8988T (cell line): ENCODE data around the gene DOCK8.
A peak's percentile ranks its signal among the peaks of the same experiment; 100 is the strongest.
"Not testable (repeated sequence)": the region's sequence is repeated elsewhere in the genome, so short reads cannot be mapped to it uniquely, and the experiment has no call there.

Experiments
- DNase-seq: peaks from one replicate; pipeline ENCODE4 v3.0.0; 2011

The DOCK8 gene

DNA sequence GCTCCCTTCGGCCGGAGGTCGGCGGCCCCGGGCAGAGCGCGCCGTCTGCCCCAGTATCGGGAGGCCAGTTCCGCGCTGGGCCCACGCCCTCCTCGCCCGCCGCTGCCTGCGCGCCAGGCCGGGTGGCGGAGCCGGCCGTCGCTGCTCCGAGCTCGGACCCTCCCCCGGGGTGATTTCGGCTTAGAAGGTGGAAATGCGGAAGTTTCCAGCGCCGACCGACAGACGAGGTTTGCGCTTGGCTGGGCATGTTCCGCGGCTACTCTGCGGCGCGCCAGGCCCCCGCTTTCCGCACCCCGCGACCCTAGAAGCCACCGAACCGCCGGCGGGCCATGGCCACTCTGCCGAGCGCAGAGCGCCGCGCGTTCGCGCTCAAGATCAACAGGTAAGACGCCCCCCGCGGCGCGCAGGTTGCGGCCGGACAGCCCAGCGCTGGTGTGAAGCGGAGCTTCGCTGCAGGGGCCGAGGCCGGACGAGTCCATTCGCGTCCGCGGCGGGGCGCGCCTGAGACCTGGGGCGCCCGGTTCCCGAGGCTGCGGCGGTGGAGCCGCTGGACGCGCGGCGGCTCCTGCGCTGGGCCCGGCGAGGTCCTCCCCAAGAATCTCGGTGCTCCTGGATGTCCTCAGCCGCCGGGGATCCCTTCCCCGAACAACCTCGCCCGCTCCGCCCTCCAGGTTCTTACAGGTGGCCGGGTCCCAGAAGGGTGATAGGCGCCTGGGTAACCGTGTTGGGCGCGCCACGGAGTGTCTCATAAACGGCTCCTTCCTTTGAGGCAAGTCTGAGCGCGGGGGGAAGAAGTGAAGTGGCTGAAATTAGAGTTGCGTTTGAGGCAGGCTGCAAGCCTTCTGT is at the start of gene DOCK8:
Gene DOCK8 (plus strand): TSS at position 218 of the 846 bp plus-strand sequence. CDS start 112 bp downstream, at position 330.
- DNase-seq, result peak; percentile 48

DNA sequence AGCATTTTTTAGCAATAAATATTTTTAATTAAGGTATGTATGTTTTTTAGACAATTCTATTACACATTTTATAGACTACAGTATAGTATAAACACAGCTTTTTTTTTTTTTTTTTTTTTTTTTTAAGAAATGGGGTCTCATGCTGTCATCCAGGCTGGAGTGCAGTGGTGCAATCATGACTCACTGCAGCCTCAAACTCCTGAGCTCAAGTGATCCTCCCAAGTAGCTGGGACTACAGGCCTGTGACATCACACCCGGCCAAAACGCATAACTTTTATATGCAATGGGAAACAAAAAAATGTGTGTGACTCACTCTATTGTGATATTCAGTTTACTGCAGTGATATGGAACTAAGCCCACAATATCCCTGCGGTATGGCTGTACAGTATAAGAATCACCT is 44.9 kb upstream of the DOCK8 start:
- not testable (repeated sequence) for DNase-seq

DNA sequence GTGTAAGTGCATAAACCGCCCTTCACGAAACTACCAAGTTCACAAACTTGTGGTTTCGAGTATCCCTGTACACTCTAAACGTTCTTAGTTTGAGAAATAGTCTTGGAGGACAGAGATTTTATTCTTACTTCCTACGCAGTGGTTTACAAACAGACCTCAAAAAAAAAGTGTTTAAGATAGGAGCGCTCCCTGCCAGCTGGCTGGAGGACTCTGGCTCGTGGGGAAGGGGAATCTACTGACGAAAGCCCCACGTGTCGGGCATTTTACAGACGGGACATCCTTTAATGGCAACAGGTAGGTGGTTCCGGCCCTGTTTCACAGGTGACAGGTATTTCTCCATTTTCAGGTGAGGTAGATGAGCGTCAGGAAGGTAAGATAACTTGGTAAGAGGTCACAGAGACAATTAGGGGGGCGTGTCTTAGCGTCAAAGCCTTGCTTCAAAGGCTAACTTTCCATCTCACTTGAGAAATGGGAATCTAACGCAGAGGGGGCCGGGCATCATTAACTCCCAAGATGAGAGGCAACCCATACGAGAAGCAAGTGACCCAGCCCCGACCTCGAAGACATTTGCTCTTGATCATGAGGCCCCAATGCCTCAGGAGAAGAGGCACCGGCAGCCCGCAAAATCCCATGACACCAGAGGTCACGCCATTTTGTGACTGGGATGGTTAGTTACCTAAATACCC is 36.4 kb upstream of the DOCK8 start:
- DNase-seq, result not testable (repeated sequence)

DNA sequence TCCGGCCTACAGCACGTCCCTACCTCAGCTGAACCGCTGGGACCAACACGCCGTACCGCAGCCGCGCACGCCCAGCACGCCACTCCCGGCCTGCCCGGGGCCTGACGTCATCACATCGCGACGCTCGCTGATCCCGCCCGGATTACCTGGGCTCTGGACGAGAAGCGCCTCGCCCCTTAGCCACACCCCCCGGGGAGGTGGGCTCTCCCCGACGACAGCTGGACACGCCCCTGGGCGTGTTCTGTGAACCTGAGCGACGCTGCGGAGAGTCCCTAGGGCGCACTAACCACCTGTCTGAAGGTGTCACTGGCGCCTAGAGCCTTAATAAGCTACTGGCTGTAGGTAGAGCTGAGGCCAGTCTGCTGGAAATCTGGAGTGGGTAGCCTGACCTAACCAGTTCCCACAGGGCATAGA is 35.7 kb upstream of the DOCK8 start, which contains the start of gene ZNG1A:
Gene ZNG1A (minus strand): TSS at position 87 of the 414 bp plus-strand sequence. CDS start 87 bp downstream, outside the sequence.
- DNase-seq, result not testable (repeated sequence)

DNA sequence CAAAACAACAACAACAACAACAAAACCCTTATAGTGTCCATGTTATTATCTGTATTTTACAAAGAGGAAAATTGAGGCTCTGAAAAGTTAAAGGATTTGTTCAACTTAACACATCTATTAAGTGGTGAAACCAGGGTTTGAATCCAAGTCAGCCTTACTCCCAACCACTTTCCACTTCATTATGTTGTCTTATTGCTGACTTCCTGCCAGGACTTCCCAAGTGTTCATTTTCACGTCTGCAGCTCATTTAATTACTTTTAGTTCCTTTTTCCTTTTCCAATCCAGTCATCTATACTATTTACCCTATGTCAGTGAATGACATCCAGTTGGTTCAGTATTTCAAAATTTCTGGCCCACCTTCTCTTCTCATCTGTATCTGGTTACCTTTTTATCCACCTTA is 15.1 kb upstream of the DOCK8 start:
- not testable (repeated sequence) for DNase-seq

DNA sequence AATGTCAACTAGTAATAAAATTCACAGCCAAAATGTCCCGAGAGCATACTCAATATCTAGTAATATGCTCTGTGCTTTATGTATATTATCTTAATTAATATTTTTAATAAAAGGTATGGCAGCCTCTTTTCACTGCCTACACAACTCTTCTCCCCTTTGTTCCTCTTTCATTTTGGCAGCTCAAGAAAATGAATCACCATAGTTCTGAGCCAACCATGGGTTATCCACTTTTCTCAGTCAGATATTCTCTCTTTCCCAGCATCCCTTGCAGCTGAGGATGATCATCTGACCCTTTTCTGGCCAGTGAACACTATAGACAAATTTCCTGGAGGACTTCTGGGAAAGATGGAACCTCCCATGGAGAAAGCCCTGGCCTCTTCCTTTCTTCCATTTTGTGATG is 8.2 kb upstream of the DOCK8 start:
- DNase-seq, result no peak

DNA sequence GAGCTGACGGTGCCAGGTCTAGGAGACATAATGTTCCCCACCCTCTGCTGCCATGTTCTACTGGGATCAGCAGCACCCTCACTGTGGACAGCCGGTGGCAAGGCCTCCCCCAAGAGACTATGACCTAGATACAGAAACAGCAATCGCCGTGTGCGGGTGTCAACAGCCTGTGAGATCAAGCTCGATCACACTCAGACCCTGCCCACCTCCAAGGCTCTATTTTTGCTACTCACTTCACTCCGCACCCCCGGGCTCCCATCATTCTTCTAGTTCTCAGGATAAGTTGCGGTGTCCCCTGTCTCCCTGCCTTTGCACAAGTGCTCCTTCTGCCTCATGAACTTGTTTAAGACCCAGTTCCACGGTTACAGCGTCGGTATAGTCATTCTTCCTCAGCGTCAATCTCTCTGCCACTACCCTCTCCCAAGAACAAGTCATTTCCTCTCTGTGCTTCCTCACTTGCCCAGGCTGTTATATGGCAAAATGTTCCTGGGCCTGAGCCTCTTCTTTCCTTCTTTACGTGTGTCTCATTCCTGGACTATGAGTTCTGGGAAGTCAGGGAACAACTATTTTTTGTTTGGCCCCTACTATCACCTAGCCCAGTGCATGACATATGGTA is 5.4 kb upstream of the DOCK8 start:
- DNase-seq, result no peak

DNA sequence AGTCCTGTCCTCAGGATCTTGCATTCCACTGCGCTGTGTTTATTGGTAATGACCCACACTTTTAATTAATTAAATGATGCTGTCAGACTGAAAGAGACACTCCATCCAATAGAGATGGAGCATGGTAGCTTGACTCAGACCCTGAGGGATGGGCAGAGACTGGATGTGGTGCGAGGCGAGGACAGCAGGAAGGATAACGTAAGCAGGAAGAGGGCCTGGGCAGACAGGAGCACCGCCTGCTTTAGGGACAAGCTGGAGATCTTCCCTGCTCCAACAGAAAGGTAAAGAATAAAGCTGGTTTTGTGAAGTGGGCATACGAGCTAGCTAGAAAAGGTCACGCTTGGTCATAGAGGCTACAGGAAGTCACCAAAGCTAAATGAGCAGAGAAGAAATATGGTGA is 3.6 kb upstream of the DOCK8 start:
- no peak for DNase-seq

DNA sequence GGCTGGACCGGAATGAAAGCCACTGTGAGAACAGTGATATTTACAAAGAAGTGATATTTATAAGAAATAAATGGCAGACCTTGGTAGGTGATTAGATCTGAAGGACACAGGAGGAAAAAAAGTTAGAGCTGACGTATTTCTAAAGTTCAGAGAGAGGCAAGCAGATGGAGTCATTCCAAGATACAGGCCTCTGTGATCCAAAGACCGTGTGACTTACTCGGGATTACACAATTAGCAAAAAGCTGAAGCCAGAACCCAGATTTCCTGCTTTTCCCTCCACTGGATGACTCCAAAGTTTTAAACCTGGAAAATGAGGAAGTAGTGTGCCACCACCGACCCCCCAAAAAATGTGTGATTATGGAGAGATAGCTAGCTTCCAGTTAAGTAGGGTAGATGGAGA is 3.1 kb upstream of the DOCK8 start:
- no peak for DNase-seq

DNA sequence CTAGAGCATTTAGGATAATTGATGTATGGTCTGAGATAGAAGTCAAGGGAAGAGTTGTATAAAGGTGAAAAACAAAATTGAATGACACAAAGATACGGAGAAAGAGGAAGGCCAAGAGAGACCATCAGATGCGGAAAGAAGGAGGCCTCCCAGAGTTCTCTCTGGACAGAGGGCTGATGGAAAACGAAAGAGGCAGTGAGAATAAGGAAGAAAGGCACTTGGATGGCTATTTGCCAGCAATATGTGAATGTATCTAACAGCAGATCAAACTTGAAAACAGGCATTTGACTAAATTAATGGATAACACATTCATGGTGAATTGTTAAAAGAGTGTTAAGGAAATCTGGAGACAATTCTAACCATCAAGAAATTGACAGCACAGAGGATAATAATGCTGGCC is 2.4 kb upstream of the DOCK8 start:
- DNase-seq, result no peak

DNA sequence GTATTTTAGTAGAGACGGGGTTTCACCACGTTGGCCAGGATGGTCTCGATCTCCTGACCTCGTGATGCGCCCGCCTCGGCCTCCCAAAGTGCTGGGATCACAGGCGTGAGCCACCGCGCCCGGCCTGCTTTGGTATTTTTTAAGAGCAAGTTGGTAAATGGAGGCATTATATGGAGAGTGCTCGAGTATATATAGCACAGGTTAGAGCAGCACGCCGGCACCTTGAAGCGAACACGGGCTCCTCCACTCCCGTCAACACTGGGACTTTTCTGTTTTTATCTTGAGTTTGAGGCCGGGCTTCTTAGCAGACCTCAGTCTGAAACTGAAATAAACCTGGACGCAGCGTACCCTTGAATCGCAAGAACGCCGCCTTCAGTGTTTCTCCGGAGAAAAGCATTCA is 764 bp upstream of the DOCK8 start:
- DNase-seq, result not testable (repeated sequence)

DNA sequence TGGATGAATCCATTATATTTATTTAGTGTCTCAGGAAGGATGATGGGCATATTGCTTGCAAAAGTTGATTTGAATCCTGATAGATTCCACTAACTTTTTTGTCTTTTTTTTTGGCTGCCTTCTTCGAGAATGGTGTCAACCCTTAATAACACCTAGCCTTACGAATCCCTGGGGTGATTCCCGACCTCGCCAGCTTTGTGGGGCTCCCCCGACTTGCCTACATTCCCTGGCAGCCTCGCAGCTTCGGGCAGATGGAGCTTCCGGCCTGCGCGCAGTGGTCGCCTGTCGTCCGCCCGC is 366 bp upstream of the DOCK8 start:
- DNase-seq, result no peak

DNA sequence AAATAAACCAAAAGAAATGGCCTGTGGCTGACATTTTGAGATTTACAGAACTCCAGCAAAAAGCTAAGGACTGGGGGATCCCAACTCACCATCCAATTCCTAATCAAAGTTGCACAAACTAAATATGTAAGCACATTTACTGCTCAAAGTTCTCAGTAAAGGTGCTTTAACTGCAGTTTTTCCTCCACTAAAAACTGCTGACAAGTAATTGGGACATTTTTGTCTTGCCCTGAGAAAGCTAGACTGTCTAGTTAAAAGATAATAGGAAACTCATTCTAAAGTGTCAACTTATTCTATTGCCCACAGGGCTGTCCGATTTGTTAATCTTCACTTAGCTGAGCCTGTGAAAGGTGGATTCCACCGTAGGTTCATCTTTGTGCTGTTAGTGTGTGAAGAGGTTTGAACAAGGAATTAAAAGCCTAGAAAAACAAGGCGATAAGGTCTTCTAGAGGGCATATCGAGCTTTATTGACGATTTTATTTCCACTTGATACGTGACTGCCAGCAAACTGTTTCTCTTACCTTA is 1.0 kb downstream of the DOCK8 start:
- no peak for DNase-seq

DNA sequence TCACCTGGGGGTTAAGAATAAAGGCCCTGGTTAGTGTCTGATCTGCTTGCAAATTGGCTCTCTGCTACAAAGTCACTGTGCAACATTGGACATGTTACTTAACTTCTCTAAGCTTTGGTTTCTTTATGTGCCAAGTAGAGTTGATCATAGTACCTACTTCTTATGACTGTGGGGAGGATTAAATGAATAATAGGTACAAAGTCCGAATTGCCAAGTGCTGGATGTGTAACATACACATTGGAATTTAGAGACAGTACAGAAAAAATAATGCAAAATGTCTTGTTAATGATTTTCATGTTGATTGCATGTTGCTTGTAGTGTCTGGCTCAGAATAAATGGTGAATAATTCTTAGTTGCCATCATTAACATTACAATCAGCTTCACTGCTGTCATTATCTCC is 2.2 kb downstream of the DOCK8 start:
- no peak for DNase-seq

DNA sequence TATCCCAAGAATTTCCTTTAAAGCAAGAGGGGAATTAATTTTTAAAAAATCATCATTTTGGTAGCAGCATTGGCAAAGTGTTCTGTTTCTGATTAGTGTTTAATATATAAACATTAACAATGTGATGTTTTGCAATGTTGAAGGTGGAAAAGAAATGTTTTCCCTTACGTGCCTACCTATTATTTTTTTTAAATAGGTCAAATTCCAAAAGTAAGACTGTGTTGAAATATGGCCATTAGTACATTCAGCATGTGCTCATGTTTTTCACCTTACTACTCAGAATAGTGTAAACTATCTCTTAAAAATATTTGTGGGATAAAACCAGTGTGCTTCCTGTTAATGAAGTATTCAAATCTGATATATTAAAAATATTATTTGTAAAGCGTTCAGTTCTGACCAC is 3.3 kb downstream of the DOCK8 start:
- no peak for DNase-seq

DNA sequence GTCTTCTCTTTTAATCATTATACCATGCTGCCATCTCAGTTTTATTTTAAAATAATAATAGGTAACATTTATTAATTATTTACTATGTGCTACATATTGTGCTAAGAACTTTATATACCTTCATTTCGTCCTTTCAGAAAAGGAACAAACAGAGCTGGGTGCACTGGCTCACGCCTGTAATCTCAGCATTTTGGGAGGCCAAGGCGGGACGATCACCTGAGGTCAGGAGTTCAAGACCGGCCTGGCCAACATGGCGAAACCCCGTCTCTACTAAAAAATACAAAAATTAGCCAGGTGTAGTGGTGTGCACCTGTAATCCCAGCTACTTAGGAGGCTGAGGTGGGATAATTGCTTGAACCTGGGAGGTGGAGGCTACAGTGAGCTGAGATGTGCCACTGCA is 4.4 kb downstream of the DOCK8 start:
- not testable (repeated sequence) for DNase-seq

DNA sequence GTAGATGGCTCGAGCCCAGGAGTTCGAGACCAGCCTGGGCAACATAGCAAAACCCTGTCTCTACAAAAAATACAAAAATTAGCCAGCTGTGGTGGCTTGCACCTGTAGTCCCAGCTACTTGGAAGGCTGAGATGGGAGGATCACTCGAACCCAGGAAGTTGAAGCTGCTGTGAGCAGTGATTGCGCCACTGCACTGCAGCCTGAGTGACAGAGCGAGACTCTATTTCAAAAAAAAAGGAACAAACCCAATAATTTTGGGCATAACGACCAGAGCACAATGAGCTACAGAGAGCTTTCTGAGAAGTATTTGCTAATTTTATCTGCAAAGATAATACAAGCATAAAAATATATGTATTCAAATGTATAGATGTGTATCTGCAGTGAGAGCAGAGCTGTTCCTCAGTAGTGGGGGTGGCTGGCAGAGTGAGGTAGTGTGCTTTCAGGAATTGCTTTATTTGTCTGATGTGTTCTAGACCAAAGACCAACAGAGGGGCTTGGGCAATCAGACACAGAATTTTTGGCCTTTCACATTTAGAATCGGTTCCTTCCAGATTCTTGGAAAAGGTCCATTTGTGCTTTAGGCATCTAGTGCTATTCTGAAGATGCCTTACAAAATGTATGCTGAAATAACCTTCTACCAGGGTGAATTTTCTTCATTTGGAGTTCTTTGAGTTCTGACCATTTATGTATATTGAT is 5.2 kb downstream of the DOCK8 start:
- DNase-seq, result no peak

DNA sequence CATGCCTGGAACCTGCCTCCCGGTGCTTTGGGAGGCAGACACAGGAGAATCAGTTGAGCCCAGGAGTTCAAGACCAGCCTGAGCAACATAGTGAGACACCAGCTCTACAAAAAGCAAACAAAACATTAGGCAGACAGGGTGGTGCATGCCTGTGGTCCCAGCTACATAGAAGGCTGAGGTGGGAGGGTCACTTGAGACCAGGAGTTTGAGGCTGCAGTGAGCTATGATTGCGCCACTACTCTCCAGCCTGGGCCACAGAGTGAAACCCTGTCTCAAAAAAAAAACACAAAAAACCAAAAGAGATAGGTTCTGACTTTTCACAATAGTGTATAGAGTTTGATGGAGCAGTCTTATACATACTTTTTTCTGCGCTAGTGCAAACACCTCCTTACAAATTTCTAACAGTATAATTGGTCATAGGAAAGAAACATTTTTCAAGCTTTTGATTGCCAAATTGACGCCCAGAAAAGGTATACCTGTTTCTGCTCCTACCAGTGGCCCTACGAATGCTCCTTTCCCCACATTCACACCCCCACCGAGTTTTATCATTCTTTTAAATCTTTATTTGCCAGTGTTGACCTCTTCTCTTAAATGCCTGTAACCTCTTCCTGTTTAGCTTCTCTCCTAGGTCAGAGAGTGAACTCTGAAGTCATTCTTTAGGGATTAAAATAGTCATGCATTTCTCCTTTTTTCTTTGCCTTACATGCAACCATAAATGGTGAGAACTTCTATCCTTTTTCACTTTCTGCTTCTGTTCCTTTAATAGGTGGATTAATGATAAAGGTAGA is 7.5 kb downstream of the DOCK8 start:
- DNase-seq, result no peak

DNA sequence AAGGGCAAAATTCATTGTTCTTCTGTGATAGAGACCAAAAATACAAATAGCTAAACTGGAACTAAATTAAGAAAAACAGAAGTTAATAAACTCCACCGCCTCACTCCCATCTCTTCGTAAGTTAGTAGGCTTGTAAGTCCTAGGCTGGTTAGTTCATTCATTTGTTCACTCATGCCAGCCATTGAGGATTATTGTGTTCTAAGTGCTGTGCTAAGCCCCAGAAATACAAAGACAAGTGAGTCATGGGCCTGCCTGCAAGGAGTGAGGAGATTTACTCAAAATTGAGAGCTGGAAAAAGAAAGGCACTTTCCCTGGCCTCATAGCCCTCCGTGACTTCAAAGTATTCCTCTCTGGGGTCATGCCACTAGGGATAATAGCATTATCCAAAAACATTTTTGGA is 8.5 kb downstream of the DOCK8 start:
- DNase-seq, result no peak

DNA sequence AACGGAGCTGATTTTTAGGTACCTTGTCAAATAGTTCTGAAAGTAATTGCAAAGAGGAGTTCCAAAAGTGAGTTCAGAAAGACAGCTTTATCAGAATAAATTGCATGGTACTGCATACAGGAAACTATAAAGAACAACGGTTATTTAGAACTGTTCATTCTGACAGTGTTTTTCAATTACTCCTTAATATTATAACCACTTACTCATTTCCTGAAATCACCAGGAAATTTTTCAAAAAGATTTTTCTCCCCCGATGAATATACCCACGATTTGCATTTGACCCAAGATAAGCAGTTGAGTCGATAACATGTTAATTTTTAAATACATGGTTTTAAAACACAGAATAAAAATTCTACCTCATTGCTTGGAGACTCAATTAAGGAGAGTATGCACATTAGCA is 9.4 kb downstream of the DOCK8 start:
- no peak for DNase-seq

DNA sequence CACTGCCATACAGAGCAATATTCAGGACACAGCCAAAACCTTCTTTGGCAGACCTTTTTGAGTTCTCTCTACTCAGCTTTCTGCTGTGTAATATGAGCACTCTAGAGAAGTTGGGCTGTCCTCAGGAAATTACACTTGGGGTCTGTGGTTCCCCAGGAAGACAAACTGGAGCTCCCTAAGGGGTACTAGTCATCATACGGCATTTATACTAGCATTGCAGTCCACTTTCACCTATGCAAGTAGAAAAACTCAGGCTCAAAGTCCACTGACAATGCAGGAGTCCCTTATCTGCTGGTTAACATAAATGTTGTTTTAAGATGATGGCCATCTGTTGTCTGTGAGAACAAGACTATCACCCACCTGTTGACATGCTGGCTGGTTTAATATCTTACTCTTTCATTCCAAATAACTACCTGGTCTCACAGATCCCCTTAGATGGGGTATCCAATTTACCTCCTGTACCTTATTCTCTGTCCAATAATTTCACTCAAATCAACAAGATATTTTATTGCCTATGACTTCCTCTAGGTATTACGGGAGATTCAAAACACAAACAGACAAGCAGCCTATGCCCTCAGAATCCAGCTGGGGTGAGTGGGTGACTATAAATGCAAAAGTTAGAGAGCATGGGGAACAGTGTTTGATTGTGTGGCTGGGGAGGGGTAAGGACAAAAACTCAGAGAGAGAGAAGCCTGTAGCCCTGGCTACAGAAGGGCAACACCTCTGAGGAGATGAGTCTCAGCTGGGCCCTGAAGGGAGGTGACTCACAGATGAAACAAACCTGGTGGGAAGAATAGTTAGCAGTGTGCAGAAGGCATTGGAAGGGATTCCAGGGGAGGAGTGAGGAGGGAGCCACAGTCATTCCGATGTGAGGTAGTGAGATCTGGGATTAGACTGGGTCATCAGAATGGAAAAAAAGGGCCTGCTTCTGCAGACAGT is 10.2 kb downstream of the DOCK8 start:
- no peak for DNase-seq
